Loucy (cell line): ENCODE data around the gene FGF7.

Source experiments
- H2AFZ ChIP-seq: fragments of 200-600 bp; sonication (generic); 2 replicates; pipeline ENCODE4 v1.6.0; 2016; ENCODE audit warnings: antibody characterized with exemption, mild to moderate bottlenecking, low read length, moderate library complexity
- H3F3A ChIP-seq: fragments of 200-600 bp; 2 replicates; pipeline ENCODE4 v1.6.0; 2016; ENCODE audit warnings: antibody characterized with exemption, low read depth, mild to moderate bottlenecking
- H3K27me3 ChIP-seq: fragments of 200-600 bp; sonication (generic); 2 replicates; pipeline ENCODE4 v1.6.1; 2014; ENCODE audit warnings: low read length, mild to moderate bottlenecking; ENCODE audit not compliant: insufficient read depth, poor library complexity, severe bottlenecking
- H3K36me3 ChIP-seq: fragments of 200-600 bp; sonication (generic); 2 replicates; pipeline ENCODE4 v1.6.1; 2016; ENCODE audit warnings: low read length; ENCODE audit not compliant: insufficient read depth
- H3K4me1 ChIP-seq: fragments of 200-600 bp; sonication (generic); 2 replicates; pipeline ENCODE4 v1.5.1; 2014; ENCODE audit warnings: low read length, mild to moderate bottlenecking; ENCODE audit not compliant: insufficient read depth, poor library complexity, severe bottlenecking
- H3K4me2 ChIP-seq: fragments of 200-600 bp; sonication (generic); 2 replicates; pipeline ENCODE4 v1.6.0; 2014; ENCODE audit warnings: antibody characterized with exemption, low read length, low read depth, mild to moderate bottlenecking; ENCODE audit not compliant: poor library complexity, severe bottlenecking
- H3K4me3 ChIP-seq: fragments of 200-600 bp; sonication (generic); 2 replicates; pipeline ENCODE4 v1.5.1; 2014; ENCODE audit warnings: low read length, mild to moderate bottlenecking, mixed read lengths; ENCODE audit not compliant: poor library complexity, severe bottlenecking
- H3K79me2 ChIP-seq: fragments of 200-600 bp; sonication (generic); 2 replicates; pipeline ENCODE4 v1.6.1; 2014; ENCODE audit warnings: low read length; ENCODE audit not compliant: insufficient read depth
- H3K9ac ChIP-seq: fragments of 200-600 bp; sonication (generic); 2 replicates; pipeline ENCODE4 v1.6.0; 2014; ENCODE audit warnings: mild to moderate bottlenecking, low read depth, low read length, moderate library complexity; ENCODE audit not compliant: poor library complexity, severe bottlenecking
- H3K9me2 ChIP-seq: fragments of 200-600 bp; sonication (generic); replicated peaks from 2 replicates; pipeline ENCODE4 v1.6.1; 2016; ENCODE audit warnings: low read depth, low read length, mixed read lengths
- H3K9me3 ChIP-seq: fragments of 200-600 bp; sonication (generic); 2 replicates; pipeline ENCODE4 v1.6.1; 2014; ENCODE audit warnings: mild to moderate bottlenecking, antibody characterized with exemption, low read length, low read depth; ENCODE audit not compliant: insufficient read depth
- H4K20me1 ChIP-seq: fragments of 200-600 bp; sonication (generic); 2 replicates; pipeline ENCODE4 v1.6.0; 2014; ENCODE audit warnings: antibody characterized with exemption, low read length, mild to moderate bottlenecking; ENCODE audit not compliant: insufficient read depth, poor library complexity, severe bottlenecking
- EZH2phosphoT487 ChIP-seq: fragments of 200-600 bp; IDR thresholded peaks from 2 replicates; pipeline ENCODE4 v1.6.1; 2018; ENCODE audit warnings: antibody characterized with exemption, mild to moderate bottlenecking, moderate library complexity, borderline replicate concordance
- TF ChIP-seq, protein P1 (sequence below): fragments of 200-600 bp; sonication (generic); conservative IDR thresholded peaks from 2 replicates; pipeline ENCODE4 v1.5.1; 2014; ENCODE audit warnings: mild to moderate bottlenecking, antibody characterized with exemption, low read length

FGF7 gene

DNA sequence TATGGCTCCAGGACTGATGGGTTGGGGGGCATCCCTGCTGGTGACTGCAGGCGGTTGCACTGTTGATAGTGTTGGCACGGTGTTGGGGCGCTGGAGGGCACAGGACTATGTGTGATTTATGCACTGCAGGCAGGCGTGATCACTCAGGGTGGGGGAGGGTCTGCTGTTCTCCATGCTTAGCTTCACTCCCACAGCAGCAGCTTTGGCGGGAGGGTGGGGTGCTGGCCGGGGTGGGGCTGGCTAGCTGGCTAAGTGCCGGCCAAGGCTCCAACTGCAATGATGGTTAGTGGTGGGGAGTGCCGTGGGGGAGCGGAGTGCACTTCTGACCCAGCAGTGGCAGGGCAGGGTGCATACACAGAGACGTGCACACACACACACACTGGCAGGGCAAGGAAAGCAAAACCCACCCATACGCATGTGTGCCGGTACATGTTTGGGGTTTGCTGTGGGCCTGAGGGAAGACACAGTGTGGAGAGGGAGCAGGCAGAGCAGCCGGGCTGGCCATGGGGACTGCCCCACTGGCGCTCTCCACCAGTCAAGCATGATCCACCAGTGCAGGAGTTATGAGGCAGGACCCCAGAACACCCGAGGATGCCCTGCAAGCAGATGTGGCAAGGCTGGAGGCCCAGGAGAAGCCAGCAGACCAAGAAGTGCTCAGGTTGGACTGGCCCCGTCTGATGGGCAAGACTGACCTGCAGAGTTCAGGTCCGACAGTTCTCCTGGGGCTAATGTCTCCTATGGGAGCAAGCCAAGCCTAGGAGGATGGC is 16.5 kb upstream of the FGF7 start:
- H3K36me3 ChIP-seq, result no peaks in the 10 kb centered on the region
- no peaks in the 10 kb centered on the region for H3F3A ChIP-seq
- no peak overlapping the region for H3K4me2 ChIP-seq
- H3K9ac ChIP-seq, result no peak overlapping the region
- no peaks in the 10 kb centered on the region for H3K4me1 ChIP-seq
- H3K9me2 ChIP-seq, result no peaks in the 10 kb centered on the region
- H3K4me3 ChIP-seq, result no peak overlapping the region
- H3K27me3 ChIP-seq, result no peaks in the 10 kb centered on the region
- TF ChIP-seq, protein P1, sequence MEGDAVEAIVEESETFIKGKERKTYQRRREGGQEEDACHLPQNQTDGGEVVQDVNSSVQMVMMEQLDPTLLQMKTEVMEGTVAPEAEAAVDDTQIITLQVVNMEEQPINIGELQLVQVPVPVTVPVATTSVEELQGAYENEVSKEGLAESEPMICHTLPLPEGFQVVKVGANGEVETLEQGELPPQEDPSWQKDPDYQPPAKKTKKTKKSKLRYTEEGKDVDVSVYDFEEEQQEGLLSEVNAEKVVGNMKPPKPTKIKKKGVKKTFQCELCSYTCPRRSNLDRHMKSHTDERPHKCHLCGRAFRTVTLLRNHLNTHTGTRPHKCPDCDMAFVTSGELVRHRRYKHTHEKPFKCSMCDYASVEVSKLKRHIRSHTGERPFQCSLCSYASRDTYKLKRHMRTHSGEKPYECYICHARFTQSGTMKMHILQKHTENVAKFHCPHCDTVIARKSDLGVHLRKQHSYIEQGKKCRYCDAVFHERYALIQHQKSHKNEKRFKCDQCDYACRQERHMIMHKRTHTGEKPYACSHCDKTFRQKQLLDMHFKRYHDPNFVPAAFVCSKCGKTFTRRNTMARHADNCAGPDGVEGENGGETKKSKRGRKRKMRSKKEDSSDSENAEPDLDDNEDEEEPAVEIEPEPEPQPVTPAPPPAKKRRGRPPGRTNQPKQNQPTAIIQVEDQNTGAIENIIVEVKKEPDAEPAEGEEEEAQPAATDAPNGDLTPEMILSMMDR, result no peak
- TF ChIP-seq EZH2phosphoT487, result no peak
- no peaks in the 10 kb centered on the region for H3K9me3 ChIP-seq
- H2AFZ ChIP-seq, result no peak overlapping the region
- no peaks in the 10 kb centered on the region for H4K20me1 ChIP-seq
- H3K79me2 ChIP-seq, result no peaks in the 10 kb centered on the region

DNA sequence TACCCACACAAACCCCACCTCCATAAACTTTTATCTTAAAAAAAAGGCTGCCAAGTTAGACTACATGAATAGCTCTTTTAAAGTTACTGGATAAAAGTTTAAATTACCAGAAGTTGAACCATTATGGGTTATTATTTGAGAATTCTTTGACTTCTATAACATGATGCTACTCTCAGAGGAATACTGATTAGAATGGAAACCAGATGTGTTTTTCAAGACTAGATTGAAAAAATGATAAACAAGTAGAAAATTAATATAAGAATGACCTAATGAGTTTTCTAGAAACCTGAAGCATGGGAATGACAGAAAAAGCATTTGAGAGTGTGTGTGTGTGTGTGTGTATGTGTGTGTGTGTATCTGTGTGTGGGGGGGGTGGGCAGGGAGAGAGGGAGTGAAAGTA is 12.4 kb upstream of the FGF7 start:
- H4K20me1 ChIP-seq, result no peaks in the 10 kb centered on the region
- no peak for TF ChIP-seq EZH2phosphoT487
- TF ChIP-seq, protein P1, result no peak
- no peak overlapping the region for H3K4me2 ChIP-seq
- no peaks in the 10 kb centered on the region for H3K9me2 ChIP-seq
- no peak overlapping the region for H2AFZ ChIP-seq
- H3K36me3 ChIP-seq, result no peaks in the 10 kb centered on the region
- H3K9me3 ChIP-seq, result no peaks in the 10 kb centered on the region
- no peaks in the 10 kb centered on the region for H3K79me2 ChIP-seq
- H3K4me1 ChIP-seq, result no peaks in the 10 kb centered on the region
- H3F3A ChIP-seq, result no peaks in the 10 kb centered on the region
- H3K4me3 ChIP-seq, result no peak overlapping the region
- H3K9ac ChIP-seq, result no peak overlapping the region
- H3K27me3 ChIP-seq, result no peaks in the 10 kb centered on the region

DNA sequence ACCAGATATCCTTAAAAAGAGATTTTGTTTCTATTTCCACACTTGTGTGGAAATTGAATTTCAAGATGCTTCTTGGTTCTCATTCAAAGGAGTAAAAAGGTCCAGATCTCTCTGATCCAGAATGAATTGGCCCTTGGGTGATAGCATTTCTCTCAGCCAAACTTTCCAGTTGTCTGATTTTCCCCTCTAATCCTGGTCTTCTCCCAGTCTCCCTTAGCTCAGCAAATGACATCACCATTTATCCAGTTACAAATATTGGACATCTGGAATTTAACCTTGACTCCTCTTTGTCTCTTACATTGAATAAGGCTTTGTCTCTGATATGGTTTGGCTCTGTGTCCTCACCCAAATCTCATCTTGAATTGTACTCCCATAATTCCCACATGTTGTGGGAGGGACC is 10.2 kb upstream of the FGF7 start:
- Histone ChIP-seq H3K79me2 (no peaks in the 10 kb centered on the region), H3K9me2 (no peaks in the 10 kb centered on the region), H3K9me3 (no peaks in the 10 kb centered on the region), H3F3A (no peaks in the 10 kb centered on the region), H3K4me3 (no peak overlapping the region), H3K27me3 (no peaks in the 10 kb centered on the region), H4K20me1 (no peaks in the 10 kb centered on the region), H2AFZ (no peak overlapping the region), H3K9ac (no peak overlapping the region), H3K36me3 (no peaks in the 10 kb centered on the region), H3K4me2 (no peak overlapping the region), H3K4me1 (no peaks in the 10 kb centered on the region)
- TF ChIP-seq, protein P1, result no peak
- no peak for TF ChIP-seq EZH2phosphoT487
